Activated CD8-positive, alpha-beta memory T cell treated with anti-CD3 and anti-CD28 coated beads for 36 hours (primary cell): ENCODE measurements around the gene FLYWCH2. TPM values are rescaled to one million over a fixed set of nuclear protein-coding genes. Genes with fewer than 3 reads are reported as not detected.

ENCODE experiments used
- CTCF ChIA-PET: fragments of 350-600 bp; sonication (Branson Sonifier 250); formaldehyde crosslinking; loops from one replicate; lab custom pipeline; 2021; ENCODE audit warnings: antibody characterized with exemption; lab: Charles Lee
- POLR2A ChIA-PET: fragments of 350-600 bp; sonication (Branson Sonifier 250); formaldehyde crosslinking; loops from one replicate; lab custom pipeline; 2021; ENCODE audit warnings: antibody characterized with exemption; lab: Charles Lee
- total RNA-seq, 2 experiments: library from RNA; stranded (reverse); gene quantifications; one replicate each; pipeline ENCODE4 v1.2.3, GENCODE V29; 2021

FLYWCH2 gene
- total RNA-seq, 2 experiments from 2014 or later, result 24.4 to 27.1 TPM

GRCh38 chr16:2867987-2868789 lies 14.8 kb upstream of the FLYWCH2 start:
- ChIA-PET CTCF (interaction anchor here (0.7 to 1.8 kb wide), 28 partner anchors 9 to 336 kb away, joined by 3 to 19 read pairs (median 4); partner anchors contain the start of genes FLYWCH1, FLYWCH2, PRSS41 and SRRM2), POLR2A (interaction anchor here (0.5 to 1.4 kb wide), 9 partner anchors 12 to 186 kb away, joined by 3 to 9 read pairs (median 4); partner anchors contain the start of genes ELOB, FLYWCH2 and KCTD5)

DNA sequence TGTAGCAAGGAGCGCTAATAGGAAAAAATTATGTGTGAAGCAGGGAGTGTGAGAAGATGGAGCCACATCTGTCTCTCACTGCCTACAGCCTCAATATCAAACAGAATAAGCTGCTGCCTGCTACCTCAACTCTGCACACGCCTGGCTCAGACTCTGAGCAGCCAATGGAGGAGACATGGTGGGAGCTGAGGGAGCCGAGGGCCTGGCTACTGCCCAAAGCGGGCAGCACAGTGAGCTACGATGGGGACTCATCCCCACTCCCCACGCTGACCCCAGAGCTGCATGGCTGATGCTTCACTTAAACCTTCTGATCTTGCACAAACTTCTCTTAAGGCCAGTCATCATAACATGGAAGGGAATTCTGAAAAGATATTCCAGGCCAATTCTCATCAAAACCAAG lies 11.1 kb upstream of the FLYWCH2 start:
- ChIA-PET POLR2A (no interaction called here), CTCF (interaction anchor here (1.7 to 2.7 kb wide), 2 partner anchors 11 to 48 kb away, joined by 6 to 22 read pairs; partner anchors contain the start of gene FLYWCH2)

- ChIA-PET CTCF (interaction anchor here (0.6 to 2.7 kb wide), 10 partner anchors 10 to 155 kb away, joined by 3 to 22 read pairs (median 4); no protein-coding TSS in a partner anchor), POLR2A (interaction anchor here (0.6 to 1.0 kb wide), 3 partner anchors 53 to 1142 kb away, joined by 3 to 5 read pairs (median 3); no protein-coding TSS in a partner anchor)
These were observed 8.7 kb upstream of the FLYWCH2 start for GRCh38 chr16:2874032-2874911.

- ChIA-PET POLR2A (interaction anchor here (0.6 to 1.0 kb wide), 3 partner anchors 52 to 1141 kb away, joined by 3 to 5 read pairs (median 3); no protein-coding TSS in a partner anchor), CTCF (interaction anchor here (0.6 to 1.4 kb wide), 9 partner anchors 11 to 156 kb away, joined by 3 to 6 read pairs (median 4); no protein-coding TSS in a partner anchor)
These were observed 8.1 kb upstream of the FLYWCH2 start for GRCh38 chr16:2874912-2875362.

DNA sequence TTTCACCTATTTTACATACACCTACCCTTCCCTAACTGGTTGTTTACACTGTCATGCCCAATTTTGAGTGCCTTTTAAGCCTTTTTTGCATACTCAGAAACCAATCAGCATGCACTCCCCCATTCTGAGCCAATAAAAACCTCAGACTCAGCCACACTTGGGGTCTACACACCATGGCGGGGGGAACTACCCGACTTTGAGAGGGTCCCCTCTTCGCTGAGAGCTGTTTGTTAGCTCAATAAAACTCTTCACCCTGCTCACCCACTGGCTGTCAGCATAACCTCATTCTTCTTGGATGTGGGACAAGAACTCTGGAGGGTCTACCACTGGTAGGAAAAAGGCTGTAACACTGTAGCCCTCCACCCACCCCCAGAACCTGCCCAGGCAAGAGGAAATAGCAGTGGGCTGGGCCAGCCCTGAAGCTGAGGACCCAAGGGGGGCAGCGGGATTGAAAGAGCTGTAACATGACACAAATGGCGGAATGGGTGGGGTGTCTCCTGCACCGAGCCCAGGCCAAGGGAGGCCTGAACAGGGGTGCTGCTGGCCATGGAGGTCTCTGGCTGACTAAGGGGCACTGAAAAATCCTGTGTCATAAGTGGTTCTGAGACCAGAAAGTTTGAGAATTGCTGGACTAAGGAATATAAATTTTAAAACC lies 3.0 kb upstream of the FLYWCH2 start:
- ChIA-PET POLR2A (interaction anchor here (0.6 kb wide), 1 partner anchor 41 kb away, joined by 3 read pairs; no protein-coding TSS in a partner anchor), CTCF (interaction anchor here (1.4 to 3.7 kb wide), 2 partner anchors 12 to 39 kb away, joined by 3 to 10 read pairs; no protein-coding TSS in a partner anchor)

- CTCF ChIA-PET, result interaction anchor here (0.6 to 3.7 kb wide), 7 partner anchors 9 to 49 kb away, joined by 3 to 16 read pairs (median 6); no protein-coding TSS in a partner anchor
- POLR2A ChIA-PET, result interaction anchor here (1.0 to 1.2 kb wide), 2 partner anchors 14 to 31 kb away, joined by 5 read pairs; no protein-coding TSS in a partner anchor
These were observed 999 bp upstream of the FLYWCH2 start for GRCh38 chr16:2881783-2882649.

DNA sequence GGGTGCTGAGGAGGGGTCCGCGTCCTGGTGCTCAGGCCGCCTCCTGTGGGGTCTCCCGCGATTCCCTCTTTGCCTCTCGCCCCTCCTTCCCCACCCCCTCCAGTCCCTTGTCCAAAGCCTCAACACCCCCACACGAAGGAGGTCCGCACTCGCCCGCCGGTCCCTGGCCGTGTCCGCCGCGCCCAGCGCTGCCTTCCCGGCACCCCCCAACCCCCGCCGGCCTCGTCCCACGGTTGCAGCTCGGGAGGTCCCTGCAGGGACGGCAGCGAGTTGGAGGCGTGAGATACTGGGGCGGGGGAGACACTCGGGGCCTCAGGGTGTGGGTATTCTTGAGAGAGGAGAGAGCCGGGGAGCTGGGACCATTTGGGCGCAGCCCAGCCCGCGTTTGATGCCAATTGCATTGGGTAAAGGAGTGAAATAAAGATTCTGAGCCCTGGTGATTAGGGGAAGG lies 468 bp downstream of the FLYWCH2 start:
- ChIA-PET POLR2A (interaction anchor here (0.6 to 1.2 kb wide), 3 partner anchors 15 to 624 kb away, joined by 3 to 9 read pairs (median 5); partner anchors contain the start of gene FLYWCH1), CTCF (interaction anchor here (0.7 to 2.3 kb wide), 5 partner anchors 15 to 60 kb away, joined by 3 to 16 read pairs (median 5); no protein-coding TSS in a partner anchor)

DNA sequence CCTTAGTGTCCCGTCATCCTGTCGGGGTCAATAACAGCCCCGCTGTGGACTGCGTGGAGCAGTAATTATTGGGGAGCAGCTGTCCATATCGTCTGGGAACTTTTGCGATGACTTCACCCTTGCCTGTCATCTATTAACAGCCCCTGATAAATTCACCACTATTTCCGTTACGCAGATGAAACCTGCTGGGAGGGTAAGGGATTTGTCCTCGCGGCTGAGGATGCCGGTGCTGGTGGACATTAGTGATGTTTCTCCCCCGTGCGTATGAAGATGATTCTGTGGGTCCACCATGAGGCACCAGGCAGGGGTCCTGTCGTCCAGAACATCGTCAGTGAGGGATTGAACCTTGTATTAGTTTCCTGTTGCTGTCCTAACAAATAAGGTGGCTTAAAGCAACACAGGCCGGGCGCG lies 1.0 kb downstream of the FLYWCH2 start:
- ChIA-PET POLR2A (interaction anchor here (0.7 kb wide), 1 partner anchor 28 kb away, joined by 3 read pairs; the partner anchor contains the start of gene FLYWCH1), CTCF (interaction anchor here (0.7 to 1.1 kb wide), 2 partner anchors 45 to 60 kb away, joined by 3 read pairs; no protein-coding TSS in a partner anchor)

DNA sequence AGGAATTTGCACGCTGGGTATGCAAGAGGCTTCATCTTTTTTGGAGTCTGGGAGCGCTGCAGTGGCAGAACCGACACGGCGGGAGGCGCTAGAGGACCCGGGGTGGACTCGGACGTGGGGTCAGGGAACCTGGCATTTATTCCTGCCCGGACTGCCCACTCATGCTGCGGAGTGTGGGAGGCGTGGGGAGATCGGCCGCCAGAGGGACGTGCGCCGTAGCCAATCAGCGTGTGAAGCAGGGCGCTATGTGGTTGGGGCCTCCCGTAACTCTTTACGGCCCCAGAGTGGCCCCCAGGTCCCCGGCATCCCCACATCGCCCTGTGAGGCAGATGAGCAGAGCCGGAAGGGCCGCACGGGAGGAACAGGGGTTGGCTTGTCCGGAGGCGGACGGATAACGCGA lies 11.2 kb downstream of the FLYWCH2 start:
- CTCF ChIA-PET, result no interaction called here
- POLR2A ChIA-PET, result no interaction called here

GRCh38 chr16:2895813-2896212 lies 12.8 kb downstream of the FLYWCH2 start:
- CTCF ChIA-PET, result no interaction called here
- POLR2A ChIA-PET, result no interaction called here

- CTCF ChIA-PET, result interaction anchor here (0.7 to 1.0 kb wide), 2 partner anchors 31 to 58 kb away, joined by 3 read pairs; no protein-coding TSS in a partner anchor
- POLR2A ChIA-PET, result no interaction called here
These were observed 13.5 kb downstream of the FLYWCH2 start for GRCh38 chr16:2896480-2897010.

DNA sequence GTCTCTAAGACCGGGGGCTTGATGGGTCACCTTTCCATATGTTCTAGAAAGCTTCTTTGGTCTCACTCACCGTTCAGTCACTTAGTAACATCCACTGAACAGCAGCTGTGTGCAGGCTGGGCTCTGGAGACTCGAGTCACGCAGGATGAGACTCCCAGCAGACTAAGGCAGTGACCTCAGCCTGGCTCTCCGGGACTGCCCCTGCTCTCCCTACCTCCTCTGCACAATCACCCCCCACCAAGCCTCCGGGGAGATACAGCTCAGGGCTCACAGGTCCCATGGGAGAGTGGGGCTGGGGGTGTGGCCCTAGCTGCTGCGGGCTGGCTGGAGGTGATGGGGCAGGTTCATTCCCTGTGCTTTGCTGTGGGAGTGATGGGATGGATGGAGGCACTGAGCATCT lies 14.1 kb downstream of the FLYWCH2 start:
- CTCF ChIA-PET, result interaction anchor here (0.7 to 1.0 kb wide), 2 partner anchors 30 to 59 kb away, joined by 3 read pairs; no protein-coding TSS in a partner anchor
- POLR2A ChIA-PET, result no interaction called here

GRCh38 chr16:2898831-2899563 lies 16.0 kb downstream of the FLYWCH2 start:
- ChIA-PET POLR2A (interaction anchor here (0.6 kb wide), 2 partner anchors 41 to 54 kb away, joined by 3 to 7 read pairs; no protein-coding TSS in a partner anchor), CTCF (interaction anchor here (0.6 to 1.0 kb wide), 2 partner anchors 31 to 32 kb away, joined by 3 to 4 read pairs; no protein-coding TSS in a partner anchor)

DNA sequence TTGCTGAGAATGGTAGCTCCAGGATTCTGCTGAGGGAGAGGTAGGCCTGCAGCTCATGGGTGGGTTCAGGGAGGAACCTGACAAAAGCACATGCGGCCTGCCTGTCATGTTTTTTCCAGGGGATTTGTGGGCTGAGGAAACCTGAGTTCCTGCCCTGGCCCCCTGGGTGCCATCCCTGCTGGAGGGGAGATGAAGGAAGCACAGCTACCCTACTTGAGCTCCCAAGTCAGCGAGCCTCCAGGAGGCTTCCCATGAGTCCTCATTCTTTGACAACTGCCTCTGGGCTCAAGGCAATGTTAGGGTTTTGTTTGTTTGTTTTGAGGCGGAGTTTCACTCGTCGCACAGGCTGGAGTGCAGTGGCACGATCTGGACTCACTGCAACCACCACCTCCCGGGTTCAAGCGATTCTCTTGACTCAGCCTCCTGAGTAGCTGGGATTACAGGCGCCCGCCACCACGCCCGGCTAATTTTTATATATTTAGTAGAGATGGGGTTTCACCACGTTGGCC lies 16.6 kb downstream of the FLYWCH2 start:
- POLR2A ChIA-PET, result interaction anchor here (0.6 kb wide), 2 partner anchors 40 to 53 kb away, joined by 3 to 7 read pairs; no protein-coding TSS in a partner anchor
- CTCF ChIA-PET, result interaction anchor here (0.6 to 1.1 kb wide), 3 partner anchors 31 to 481 kb away, joined by 3 to 4 read pairs (median 3); no protein-coding TSS in a partner anchor

DNA sequence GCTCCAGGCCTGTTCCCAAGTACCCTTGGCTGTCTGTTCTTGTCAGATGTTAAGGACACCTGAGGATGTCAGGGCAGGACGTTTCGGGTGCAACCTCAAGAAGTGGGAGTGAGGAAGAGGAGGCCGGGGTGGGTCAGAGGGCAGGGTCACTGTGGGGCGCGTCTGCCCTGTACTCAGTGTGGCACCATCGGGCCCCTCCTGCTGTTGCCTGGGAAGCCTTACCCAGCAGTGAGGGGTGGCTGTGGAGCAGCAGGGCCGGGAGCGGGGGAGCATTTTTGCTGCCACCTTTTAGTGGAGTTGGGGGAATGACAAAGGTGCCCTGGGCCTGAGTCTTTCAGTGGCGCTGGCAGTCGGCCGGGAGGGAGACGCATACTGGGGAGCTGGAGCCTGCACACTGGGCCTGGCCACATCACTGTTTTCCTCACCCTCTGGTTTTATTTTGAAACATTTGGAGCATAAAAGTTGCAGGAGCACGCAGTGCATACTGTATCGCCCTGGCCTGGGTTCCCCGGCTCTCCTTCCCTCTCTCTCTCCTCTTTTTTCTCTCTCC lies 17.6 kb downstream of the FLYWCH2 start:
- POLR2A ChIA-PET, result no interaction called here
- CTCF ChIA-PET, result interaction anchor here (1.1 kb wide), 1 partner anchor 482 kb away, joined by 3 read pairs; no protein-coding TSS in a partner anchor
